IMR-90 (cell line): Measurements from ENCODE around the gene SSH2. TPM values are rescaled to one million over a fixed set of nuclear protein-coding genes. Genes with fewer than 3 reads are reported as not detected.

Experiments used
- ATAC-seq: fragments of 200-7000 bp; cut with Tn5 transposase; 2 replicates; pipeline ENCODE4 v1.9.1; 2020; ENCODE audit warnings: low read depth, mild to moderate bottlenecking, moderate library complexity
- BruUV-seq: library from RNA; stranded (reverse); fragments of 400-500 nt; replicated peaks from 2 replicates; lab custom pipeline; 2021; lab: Mats Ljungman, UMichigan
- CTCF ChIA-PET: fragments of 300-600 bp; formaldehyde crosslinking; extraction: SDS; loops from one replicate; lab custom pipeline; 2021; ENCODE audit warnings: antibody characterized with exemption; lab: Yijun Ruan, JAX
- POLR2A ChIA-PET: fragments of 300-600 bp; sonication (Branson Sonifier 250); formaldehyde crosslinking; loops from one replicate; lab custom pipeline; 2022; ENCODE audit warnings: antibody characterized with exemption; ENCODE audit not compliant: unreplicated experiment; lab: Charles Lee
- DNase-seq: peaks from one replicate; pipeline ENCODE4 v3.0.0; 2013
- H2AFZ ChIP-seq: replicated peaks from 2 replicates; pipeline ENCODE3; 2013; ENCODE audit warnings: low read length, mild to moderate bottlenecking; ENCODE audit not compliant: poor library complexity
- H2AK5ac ChIP-seq: 2 replicates; pipeline ENCODE4 v1.6.1; 2013; ENCODE audit warnings: low read depth, low read length, inconsistent platforms
- H2AK9ac ChIP-seq: replicated peaks from 2 replicates; pipeline ENCODE3; 2013; ENCODE audit warnings: mild to moderate bottlenecking, low read depth, low read length, moderate library complexity; ENCODE audit not compliant: poor library complexity
- H2BK120ac ChIP-seq: 2 replicates; pipeline ENCODE4 v1.6.1; 2013; ENCODE audit warnings: low read depth, low read length, inconsistent platforms
- H2BK15ac ChIP-seq: 3 replicates; pipeline ENCODE4 v1.6.1; 2013; ENCODE audit warnings: low read depth, low read length, inconsistent platforms
- H2BK20ac ChIP-seq: 2 replicates; pipeline ENCODE4 v1.6.1; 2013; ENCODE audit warnings: low read depth, mild to moderate bottlenecking, inconsistent platforms, low read length, moderate library complexity
- H2BK5ac ChIP-seq: 2 replicates; pipeline ENCODE4 v1.6.1; 2013; ENCODE audit warnings: mild to moderate bottlenecking, low read depth, low read length, inconsistent platforms; ENCODE audit not compliant: poor library complexity, severe bottlenecking
- H3K14ac ChIP-seq: replicated peaks from 2 replicates; pipeline ENCODE4 v1.6.1; 2013; ENCODE audit warnings: low read depth, low read length, inconsistent platforms
- H3K18ac ChIP-seq: 2 replicates; pipeline ENCODE4 v1.6.1; 2013; ENCODE audit warnings: low read depth, low read length, control low read depth
- H3K23ac ChIP-seq: 2 replicates; pipeline ENCODE4 v1.6.1; 2013; ENCODE audit warnings: low read depth, low read length, inconsistent platforms
- H3K27ac ChIP-seq: 2 replicates; pipeline ENCODE4 v1.5.1; 2013; ENCODE audit warnings: mild to moderate bottlenecking, control low read depth, low read length; ENCODE audit not compliant: insufficient read depth
- H3K27me3 ChIP-seq: 2 replicates; pipeline ENCODE4 v1.6.1; 2013; ENCODE audit warnings: low read length; ENCODE audit not compliant: control insufficient read depth, insufficient read depth
- H3K36me3 ChIP-seq: 2 replicates; pipeline ENCODE4 v1.6.1; 2013; ENCODE audit warnings: low read length, mixed read lengths; ENCODE audit not compliant: control insufficient read depth, insufficient read depth
- H3K4ac ChIP-seq: 2 replicates; pipeline ENCODE4 v1.6.1; 2013; ENCODE audit warnings: low read depth, low read length, inconsistent platforms
- H3K4me1 ChIP-seq: 2 replicates; pipeline ENCODE4 v1.6.1; 2013; ENCODE audit warnings: low read length, mixed read lengths; ENCODE audit not compliant: control insufficient read depth, insufficient read depth
- H3K4me2 ChIP-seq: 2 replicates; pipeline ENCODE4 v1.6.1; 2013; ENCODE audit warnings: low read depth, mild to moderate bottlenecking, control low read depth, low read length, moderate library complexity
- H3K4me3 ChIP-seq: 2 replicates; pipeline ENCODE4 v1.5.1; 2013; ENCODE audit warnings: low read depth, mild to moderate bottlenecking, control low read depth, low read length, moderate library complexity; ENCODE audit not compliant: insufficient read depth
- H3K56ac ChIP-seq: 2 replicates; pipeline ENCODE4 v1.6.1; 2013; ENCODE audit warnings: low read length, inconsistent platforms; ENCODE audit not compliant: insufficient read depth; ENCODE audit errors: extremely low read depth
- H3K79me1 ChIP-seq, 2 experiments: 2 replicates each; pipeline ENCODE4 v1.6.1; 2013; ENCODE audit warnings: low read length in 2 of 2, inconsistent platforms in 1 of 2, low read depth in 1 of 2
- H3K9ac ChIP-seq: 2 replicates; pipeline ENCODE4 v1.6.1; 2013; ENCODE audit warnings: low read depth, low read length, control low read depth
- H3K9me1 ChIP-seq: 2 replicates; pipeline ENCODE4 v1.6.1; 2013; ENCODE audit warnings: low read length, inconsistent platforms; ENCODE audit not compliant: insufficient read depth
- H3K9me3 ChIP-seq: 2 replicates; pipeline ENCODE4 v1.6.1; 2013; ENCODE audit warnings: low read length; ENCODE audit not compliant: control insufficient read depth, insufficient read depth
- H4K20me1 ChIP-seq: 2 replicates; pipeline ENCODE4 v1.6.1; 2013; ENCODE audit warnings: low read length, inconsistent platforms; ENCODE audit not compliant: insufficient read depth
- H4K5ac ChIP-seq: 2 replicates; pipeline ENCODE4 v1.6.1; 2013; ENCODE audit warnings: mild to moderate bottlenecking, low read depth, low read length, control low read depth
- H4K8ac ChIP-seq, 2 experiments: 2 replicates each; pipeline ENCODE4 v1.6.1; 2013; ENCODE audit warnings: low read depth in 2 of 2, low read length in 2 of 2, control low read depth in 1 of 2, inconsistent platforms in 1 of 2
- H4K91ac ChIP-seq: 2 replicates; pipeline ENCODE4 v1.6.1; 2013; ENCODE audit warnings: low read depth, low read length, inconsistent platforms; ENCODE audit not compliant: insufficient read depth
- CEBPB ChIP-seq: IDR thresholded peaks from 2 replicates; pipeline ENCODE4 v1.6.1; 2012; ENCODE audit warnings: low read depth, low read length, improper control_type of control experiment
- MAFK ChIP-seq: IDR thresholded peaks from 2 replicates; pipeline ENCODE4 v1.6.1; 2012; ENCODE audit warnings: low read depth, low read length, improper control_type of control experiment
- MAZ ChIP-seq: IDR thresholded peaks from 2 replicates; pipeline ENCODE4 v1.6.1; 2012; ENCODE audit warnings: low read depth, mild to moderate bottlenecking, low read length, improper control_type of control experiment, moderate library complexity, borderline replicate concordance
- RAD21 ChIP-seq: IDR thresholded peaks from 2 replicates; pipeline ENCODE4 v1.6.1; 2012; ENCODE audit warnings: low read length, improper control_type of control experiment
- RFX5 ChIP-seq: IDR thresholded peaks from 2 replicates; pipeline ENCODE4 v1.8.0; 2012; ENCODE audit warnings: low read depth, mild to moderate bottlenecking, low read length, moderate library complexity
- SMC3 ChIP-seq: fragments of 150-350 bp; IDR thresholded peaks from 2 replicates; pipeline ENCODE4 v1.6.1; 2016; ENCODE audit warnings: low read depth, mild to moderate bottlenecking, antibody characterized with exemption, low read length, moderate library complexity
- WGBS, 2 experiments: methylation state at CpG; one replicate each; pipeline versions ENCODE4 v1.1.5 to v1.1.7; 2013; ENCODE audit warnings: missing lambda C conversion rate in 2 of 2; ENCODE audit not compliant: insufficient read length in 1 of 2; ENCODE audit errors: extremely low coverage in 2 of 2; 5-methylcytosine and 5-hydroxymethylcytosine counted together
- dilution Hi-C: fragments of 300-500 bp; cut with HindIII; formaldehyde crosslinking; loops from one replicate; pipeline ENCODE4 v1.14.3; 2018; ENCODE audit warnings: low sequenced_read_pairs; ENCODE audit not compliant: unreplicated experiment
- in situ Hi-C: fragments of 300-500 bp; cut with MboI; formaldehyde crosslinking; loops from 3 replicates; pipeline ENCODE4 v1.14.3; 2019; ENCODE audit warnings: low sequenced_read_pairs, inconsistent platforms, mixed read lengths
- intact Hi-C: fragments of 100-400 bp; cut with micrococcal nuclease; formaldehyde crosslinking; loops from 2 replicates; pipeline ENCODE4 v1.10.0; 2022
- polyA plus RNA-seq, 3 experiments: library from polyadenylated mRNA; depleted of rRNA; stranded (reverse); fragments of >200 nt; gene quantifications; 2 replicates each; pipeline ENCODE4 v1.2.3, GENCODE V29; 2012; ENCODE audit warnings: low replicate concordance in 1 of 3
- total RNA-seq: library from RNA; depleted of rRNA; stranded (reverse); fragments of >200 nt; gene quantifications from 2 replicates; pipeline ENCODE4 v1.2.3, GENCODE V29; 2012
- TF ChIP-seq, protein P1 (sequence below): conservative IDR thresholded peaks from 2 replicates; pipeline ENCODE4 v1.5.1; 2012; ENCODE audit warnings: mild to moderate bottlenecking, low read depth, low read length, improper control_type of control experiment

Gene SSH2
- total and polyA plus RNA-seq, 2 of the 4 experiments (the other 2 are of a cell fraction), result 9.3 TPM

DNA sequence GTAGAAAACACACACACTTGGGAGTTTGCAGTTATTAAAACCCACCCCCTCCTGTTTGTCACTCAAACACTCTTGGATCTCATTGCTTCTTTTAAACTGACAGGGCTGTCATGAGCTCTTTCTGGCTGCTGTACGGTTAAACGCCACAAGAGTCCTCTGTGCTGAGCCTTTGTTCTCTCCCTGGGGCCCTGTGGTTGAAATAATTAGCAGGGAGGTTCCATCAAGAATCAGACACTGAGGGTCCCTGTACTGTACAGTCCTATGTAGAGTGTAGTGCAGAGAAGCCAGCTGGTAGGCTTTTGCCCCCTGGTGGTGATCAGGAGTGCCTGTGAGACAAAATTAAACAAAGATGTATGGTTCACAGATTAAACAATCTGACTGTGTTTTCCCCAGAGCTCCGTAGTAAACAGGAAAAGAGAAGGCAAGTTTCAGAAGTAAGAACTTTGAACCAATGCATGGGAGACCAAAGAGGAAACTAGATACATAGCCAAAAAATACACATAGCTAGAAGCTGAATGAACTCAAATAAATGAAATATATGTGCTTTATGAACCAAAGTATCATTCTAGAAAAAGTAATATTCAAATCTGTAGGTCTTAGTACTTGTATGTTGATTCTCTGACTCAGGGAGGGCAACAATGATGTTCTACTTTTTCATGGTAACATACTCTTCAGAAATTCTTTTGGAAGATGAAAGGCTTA, 1.4 kb upstream of the SSH2 start:
- H2AFZ ChIP-seq, result peak overlapping the region; percentile 69
- no peak overlapping the region for H2BK20ac ChIP-seq
- H3K4me2 ChIP-seq, result peak overlapping the region; percentile 44
- dilution Hi-C loops, result no loop called here
- peak overlapping the region; percentile 34 for H2AK9ac ChIP-seq
- TF ChIP-seq, protein P1, sequence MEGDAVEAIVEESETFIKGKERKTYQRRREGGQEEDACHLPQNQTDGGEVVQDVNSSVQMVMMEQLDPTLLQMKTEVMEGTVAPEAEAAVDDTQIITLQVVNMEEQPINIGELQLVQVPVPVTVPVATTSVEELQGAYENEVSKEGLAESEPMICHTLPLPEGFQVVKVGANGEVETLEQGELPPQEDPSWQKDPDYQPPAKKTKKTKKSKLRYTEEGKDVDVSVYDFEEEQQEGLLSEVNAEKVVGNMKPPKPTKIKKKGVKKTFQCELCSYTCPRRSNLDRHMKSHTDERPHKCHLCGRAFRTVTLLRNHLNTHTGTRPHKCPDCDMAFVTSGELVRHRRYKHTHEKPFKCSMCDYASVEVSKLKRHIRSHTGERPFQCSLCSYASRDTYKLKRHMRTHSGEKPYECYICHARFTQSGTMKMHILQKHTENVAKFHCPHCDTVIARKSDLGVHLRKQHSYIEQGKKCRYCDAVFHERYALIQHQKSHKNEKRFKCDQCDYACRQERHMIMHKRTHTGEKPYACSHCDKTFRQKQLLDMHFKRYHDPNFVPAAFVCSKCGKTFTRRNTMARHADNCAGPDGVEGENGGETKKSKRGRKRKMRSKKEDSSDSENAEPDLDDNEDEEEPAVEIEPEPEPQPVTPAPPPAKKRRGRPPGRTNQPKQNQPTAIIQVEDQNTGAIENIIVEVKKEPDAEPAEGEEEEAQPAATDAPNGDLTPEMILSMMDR, result peak; percentile 93
- TF ChIP-seq SMC3 (peak; percentile 99), MAZ (no peak), RAD21 (peak; percentile 89), CEBPB (no peak), MAFK (no peak), RFX5 (no peak)
- H2AK5ac ChIP-seq, result no peak overlapping the region
- H3K36me3 ChIP-seq, result no peaks in the 10 kb centered on the region
- no peak overlapping the region for H3K4ac ChIP-seq
- no peak overlapping the region; the same call in 1 of the 2 replicates for H3K23ac ChIP-seq
- ChIA-PET CTCF (interaction anchor here (0.5 to 2.7 kb wide), 20 partner anchors 9 to 292 kb away, joined by 3 to 52 read pairs (median 5); partner anchors contain the start of gene EFCAB5), POLR2A (interaction anchor here (1.0 kb wide), 1 partner anchor 71 kb away, joined by 3 read pairs; no protein-coding TSS in a partner anchor)
- no peak overlapping the region for H3K14ac ChIP-seq
- 0 out of 2 replicates have a peak overlapping the region, but pooled peaks have one; percentile 31 for H3K9ac ChIP-seq
- no peak overlapping the region for H2BK15ac ChIP-seq
- no peak overlapping the region for H4K8ac ChIP-seq
- WGBS, 2 experiments, result 0% methylated on average over 2 of the region's 3 CpGs; no CpG with 5 or more reads in 1 of the 2 experiments
- DNase-seq, result peak; percentile 78
- H3K18ac ChIP-seq, result no peak overlapping the region
- peaks cover 4 to 29% of the 10 kb centered on the region in 2 experiments; a peak in 2 of 4 replicates for H3K79me1 ChIP-seq
- no TSS peak for BruUV-seq
- H3K9me1 ChIP-seq, result no peaks in the 10 kb centered on the region
- H4K20me1 ChIP-seq, result peaks cover 6% of the 10 kb centered on the region; the same call in 1 of the 2 replicates
- intact Hi-C loops, result loop anchor here (1.0 kb wide), 3 partner anchors 90 to 292 kb away; no protein-coding TSS in a partner anchor
- no peak overlapping the region for H2BK120ac ChIP-seq
- H3K27ac ChIP-seq, result no peak overlapping the region
- no peak overlapping the region for H4K5ac ChIP-seq
- ATAC-seq, result peak; percentile 62
- H3K56ac ChIP-seq, result no peak overlapping the region
- in situ Hi-C loops, result loop anchor here (5.0 to 10.0 kb wide), 2 partner anchors 124 to 287 kb away; no protein-coding TSS in a partner anchor
- no peak overlapping the region for H4K91ac ChIP-seq
- no peaks in the 10 kb centered on the region for H3K9me3 ChIP-seq
- no peak overlapping the region for H2BK5ac ChIP-seq
- peaks cover 2% of the 10 kb centered on the region for H3K4me1 ChIP-seq
- H3K4me3 ChIP-seq, result no peak overlapping the region
- H3K27me3 ChIP-seq, result no peaks in the 10 kb centered on the region
